Frontal cortex (tissue), 4 donors: ENCODE data around the gene PCNX2. TPM values are rescaled to one million over a fixed set of nuclear protein-coding genes. Genes with fewer than 3 reads are reported as not detected.
A peak's percentile ranks its signal among the peaks of the same experiment; 100 is the strongest.

Source experiments
- DNase-seq, 2 donors: peaks; one replicate each; pipeline ENCODE4 v3.0.0; 2012; ENCODE audit warnings: low spot score in 2 of 2
- FAIRE-seq: peaks from 2 replicates; lab custom pipeline; 2012; peaks lifted over from hg19 to GRCh38; lab: Jason Lieb, UNC
- total RNA-seq: library from RNA; depleted of rRNA; stranded (reverse); fragments of >200 nt; gene quantifications from one replicate; pipeline ENCODE4 v1.2.3, GENCODE V29; 2014
- donor health status: control.
- donor health status: control.
- donor health status: control.

The PCNX2 gene
- total RNA-seq, 1 donor from 2014 or later, result 228 TPM

DNA sequence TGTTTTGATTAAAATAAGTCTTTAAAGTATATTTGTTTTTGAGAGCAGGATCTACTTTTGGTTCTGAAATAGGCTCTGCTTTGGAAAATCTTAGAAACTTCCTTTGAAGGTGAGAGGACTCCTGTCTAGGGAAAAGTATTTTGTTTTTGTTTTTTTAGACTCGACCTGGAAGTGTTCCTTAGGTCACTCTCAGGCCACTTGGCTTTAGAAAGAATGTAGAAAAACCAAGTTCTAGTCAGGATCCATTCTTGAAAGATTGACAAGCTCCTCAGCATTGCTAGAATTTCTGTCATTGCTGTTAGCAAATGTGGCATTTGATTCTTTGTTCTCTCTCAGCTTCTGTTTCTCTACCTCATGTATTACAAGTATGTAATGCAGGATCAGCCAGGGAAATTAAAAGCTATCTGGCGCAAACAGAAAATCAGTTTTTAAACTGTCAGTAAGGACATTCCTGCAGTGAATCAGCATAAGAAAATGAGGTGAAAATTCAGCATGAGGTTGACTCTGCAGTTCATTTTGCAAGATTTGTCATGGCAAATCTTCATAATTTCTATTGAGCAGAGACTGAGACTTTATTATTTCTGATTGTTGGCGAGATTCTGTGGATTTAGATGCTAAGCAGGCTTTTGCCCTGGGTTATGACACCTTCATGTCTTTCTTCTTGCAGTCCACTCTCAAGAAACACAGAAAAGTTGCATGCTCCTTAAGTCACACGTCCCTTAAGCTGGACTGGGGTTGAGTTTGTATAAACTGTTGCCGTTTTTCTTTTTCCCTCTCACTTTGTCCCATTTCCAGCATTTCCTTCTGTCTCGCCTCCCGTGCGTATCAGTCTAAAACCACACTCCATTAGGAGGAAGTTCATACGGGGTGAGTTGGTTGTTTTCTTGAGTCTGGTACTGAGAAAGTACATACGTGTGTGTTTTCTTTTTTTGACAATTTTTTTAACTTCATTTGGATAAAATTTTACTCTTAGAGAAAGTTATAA lies 332.5 kb downstream of the PCNX2 start:
- no peak for FAIRE-seq
- no peak for DNase-seq

DNA sequence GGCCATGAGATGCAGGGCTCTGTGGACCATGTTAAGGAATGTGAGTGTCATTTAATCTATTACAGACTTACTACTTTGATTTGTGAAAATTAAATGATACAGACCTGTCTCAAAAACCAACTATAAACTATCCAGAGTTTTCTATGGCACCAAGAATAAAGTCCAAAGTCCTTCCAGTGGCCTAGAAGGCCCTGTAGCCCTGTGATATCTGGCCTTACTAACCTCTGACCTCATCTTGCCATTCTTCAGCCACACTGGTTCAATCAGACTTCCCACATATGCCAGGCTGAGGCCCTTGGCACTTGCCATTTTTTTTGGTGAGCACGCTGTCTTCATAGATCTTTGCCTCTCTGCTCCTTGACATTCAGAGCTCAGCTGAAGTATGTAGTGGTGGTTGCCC lies 337.5 kb downstream of the PCNX2 start:
- no peak for DNase-seq

DNA sequence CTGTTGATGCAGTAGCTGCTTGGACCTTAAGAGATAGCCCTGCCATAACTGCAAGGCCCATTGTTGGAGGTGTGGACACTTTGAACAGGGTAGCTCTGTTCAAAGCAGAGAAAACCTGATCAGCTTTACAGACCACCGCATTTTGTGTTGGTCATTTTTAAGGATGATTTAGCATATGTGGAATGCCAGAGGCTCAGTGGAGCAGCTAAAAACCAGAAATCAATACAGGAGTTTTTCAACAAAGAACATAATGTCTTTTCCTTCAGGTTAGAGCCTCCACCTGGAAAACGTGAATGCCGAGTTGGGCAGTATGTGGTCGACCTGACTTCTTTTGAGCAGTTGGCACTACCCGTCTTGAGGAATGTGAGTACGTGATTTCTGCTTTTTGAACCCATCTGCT lies 339.4 kb downstream of the PCNX2 start:
- no peak for FAIRE-seq

More for the DNA sequence above, 337.5 kb downstream of the PCNX2 start:
- FAIRE-seq, result no peak

DNA sequence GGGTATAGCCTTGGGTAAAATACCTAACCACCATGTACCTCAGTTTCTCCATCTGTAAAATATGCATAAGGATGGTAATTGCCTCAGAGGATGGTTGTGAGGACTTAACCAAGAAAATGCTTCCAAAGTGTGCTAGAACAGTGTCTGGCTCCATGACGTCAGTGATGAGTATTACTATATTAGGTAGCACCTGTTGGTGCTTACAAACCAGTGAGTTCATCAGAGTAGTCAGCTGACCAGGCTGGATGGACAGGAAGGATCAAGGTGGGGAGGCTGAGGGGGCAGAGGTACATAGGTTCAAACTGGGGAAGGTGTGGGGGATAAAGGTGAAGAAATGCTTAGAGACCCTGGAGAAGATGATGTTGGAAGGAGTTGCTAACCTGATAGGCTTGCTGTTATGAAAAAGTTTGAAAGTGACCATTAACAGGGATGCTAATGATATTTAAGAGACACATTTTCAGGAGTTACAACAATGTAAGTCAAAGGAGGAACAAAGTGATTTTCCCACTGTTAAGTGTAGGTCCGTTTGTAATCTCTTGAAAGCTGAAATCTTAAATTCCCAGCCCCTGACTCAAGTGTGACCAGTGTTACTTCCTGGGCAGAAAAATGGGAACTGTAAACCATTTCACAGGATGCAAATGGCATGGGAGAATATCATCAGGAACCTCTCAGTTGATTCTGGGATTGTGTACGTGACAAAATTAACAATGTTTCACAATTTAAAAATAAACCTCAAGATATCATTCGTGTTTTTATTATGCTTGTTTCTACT lies 340.7 kb downstream of the PCNX2 start:
- FAIRE-seq (no peak), DNase-seq (no peak)

More for the DNA sequence above, 339.4 kb downstream of the PCNX2 start:
- DNase-seq, result no peak

DNA sequence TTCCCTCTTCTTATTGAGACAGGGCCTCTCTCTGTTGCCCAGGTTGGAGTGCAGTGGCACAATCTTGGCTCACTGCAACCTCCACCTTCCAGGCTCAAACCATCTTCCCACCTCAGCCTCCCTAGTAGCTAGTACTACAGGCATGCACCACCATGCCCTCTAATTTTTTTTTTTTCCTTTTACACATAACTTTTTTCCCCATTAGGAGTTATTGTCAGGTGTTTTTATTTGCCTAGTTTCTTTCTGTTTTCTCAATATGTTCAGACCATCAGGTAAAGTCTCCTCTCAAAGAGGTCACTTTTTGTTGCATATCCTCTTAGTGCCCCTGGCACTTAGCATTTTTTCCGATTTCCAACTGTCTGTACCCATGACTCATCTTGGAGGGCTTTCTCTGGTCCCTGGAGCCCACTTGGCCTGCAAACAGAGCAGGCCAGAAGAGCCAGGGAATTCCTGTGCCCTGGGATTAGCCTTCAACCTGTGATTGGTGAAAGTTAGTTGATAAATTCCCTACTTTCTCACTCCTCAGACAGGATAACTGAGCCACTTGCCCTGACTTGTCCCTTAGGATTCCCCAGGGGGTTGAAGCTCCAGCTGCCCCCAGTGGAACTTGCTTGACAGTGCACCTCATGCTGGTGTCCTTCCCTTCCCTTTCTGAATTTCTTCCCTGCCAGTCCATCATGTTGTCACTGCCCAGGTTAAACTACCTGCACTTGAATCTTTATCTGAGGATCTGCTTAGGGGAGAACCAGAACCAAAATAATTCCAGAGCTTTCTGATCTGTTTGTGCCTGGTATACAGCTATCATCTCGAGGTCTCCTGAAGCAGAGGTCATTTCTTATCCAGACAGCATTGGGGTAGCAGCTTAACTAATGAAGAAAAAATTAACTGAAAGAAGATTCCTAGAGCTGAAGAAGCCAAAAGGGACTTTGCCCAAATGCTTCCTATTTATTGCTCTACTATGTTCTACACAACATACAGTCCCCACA lies 342.7 kb downstream of the PCNX2 start:
- DNase-seq (no peak), FAIRE-seq (no peak)

DNA sequence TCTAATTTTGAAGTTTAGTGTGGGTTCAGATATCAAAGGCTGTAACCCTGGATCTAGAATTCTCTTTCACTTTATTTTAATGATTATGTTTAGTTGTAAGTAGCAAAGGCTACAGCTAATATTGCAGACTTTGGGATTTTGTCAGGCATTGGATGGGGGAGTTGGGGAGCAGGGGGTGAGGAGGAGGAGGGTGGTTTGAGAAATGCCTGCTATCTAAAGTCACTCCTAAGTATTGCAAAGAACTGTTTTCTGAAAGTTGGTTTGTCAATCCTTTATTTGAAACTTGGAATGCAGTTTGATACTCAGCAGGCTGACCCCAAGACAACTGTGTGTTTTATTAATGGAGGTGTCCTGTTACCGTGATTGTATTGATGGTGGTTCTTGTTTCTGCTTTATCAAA lies 343.9 kb downstream of the PCNX2 start:
- FAIRE-seq, result no peak
- no peak for DNase-seq

DNA sequence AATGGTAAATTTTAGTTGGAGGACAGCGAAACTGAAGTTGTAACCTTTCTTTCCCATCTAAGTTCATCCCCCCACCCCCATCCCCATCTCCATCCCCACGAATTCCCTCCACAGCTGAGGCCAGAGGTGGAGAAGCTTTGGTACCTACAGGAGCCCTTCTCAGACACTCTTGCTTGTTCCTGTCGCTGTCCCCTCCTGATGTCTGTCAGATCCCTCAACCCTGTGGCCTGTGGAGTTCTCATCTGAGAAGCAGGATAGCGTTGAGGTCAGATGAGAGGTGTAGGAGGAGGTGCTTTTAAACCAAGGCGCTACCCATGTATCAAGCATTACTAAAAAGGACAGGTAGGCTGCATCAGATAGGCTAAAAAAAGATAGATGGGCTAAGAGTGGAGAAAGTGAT lies 344.3 kb downstream of the PCNX2 start:
- FAIRE-seq, result no peak
- DNase-seq, result peak in 1 of 2 donors; percentile 30

DNA sequence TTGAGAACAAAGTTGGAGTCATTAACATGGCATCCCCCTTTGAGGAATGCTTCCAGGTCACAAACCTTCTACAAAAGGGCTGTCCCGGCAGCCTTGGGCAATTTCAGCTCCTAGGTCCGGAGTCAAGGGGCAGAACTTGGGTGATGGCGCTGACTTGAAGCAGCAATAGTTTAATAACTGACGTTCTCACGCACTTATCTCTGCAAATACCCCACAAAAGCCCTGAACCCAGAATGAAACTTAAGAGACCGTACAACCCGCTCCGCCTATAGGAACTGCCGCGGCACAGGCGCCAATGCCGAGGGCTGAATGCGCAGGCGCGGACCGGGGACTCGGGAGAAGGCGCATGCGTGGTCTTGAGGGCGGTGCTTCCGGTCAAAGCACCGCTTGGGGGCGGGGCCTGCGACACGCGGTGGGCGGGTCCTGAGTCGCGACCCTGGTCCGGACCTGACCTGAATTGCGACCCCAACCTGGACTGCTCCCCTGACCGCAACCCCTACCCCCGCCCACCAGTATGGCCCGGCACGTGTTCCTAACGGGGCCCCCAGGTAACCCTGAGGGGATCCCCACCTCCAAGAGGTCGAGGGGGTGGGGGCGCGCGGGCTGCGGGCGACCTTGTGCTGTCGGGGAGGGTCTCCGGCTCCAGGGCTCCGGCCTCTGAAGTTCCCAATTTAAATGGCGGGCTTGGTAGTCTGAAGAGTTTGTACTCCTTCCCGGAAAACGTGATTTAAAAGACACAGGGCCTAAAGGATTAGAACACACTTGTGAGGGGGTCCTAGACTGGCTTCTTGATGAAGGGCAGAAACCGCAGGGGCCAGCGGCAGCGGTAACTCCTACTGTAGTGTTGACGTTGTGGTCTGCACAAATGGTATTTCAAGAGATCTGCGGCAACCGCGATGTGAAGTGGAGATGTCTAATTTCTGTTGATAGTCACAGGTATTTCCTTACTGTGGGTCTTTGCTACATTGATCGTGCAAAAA lies 345.0 kb downstream of the PCNX2 start, which contains the start of gene NTPCR:
Gene NTPCR (plus strand): TSS at position 415 of the 980 bp plus-strand sequence. CDS start 100 bp downstream, at position 515.
- FAIRE-seq (peak; percentile 13), DNase-seq (peak; percentile 86 to 94)

DNA sequence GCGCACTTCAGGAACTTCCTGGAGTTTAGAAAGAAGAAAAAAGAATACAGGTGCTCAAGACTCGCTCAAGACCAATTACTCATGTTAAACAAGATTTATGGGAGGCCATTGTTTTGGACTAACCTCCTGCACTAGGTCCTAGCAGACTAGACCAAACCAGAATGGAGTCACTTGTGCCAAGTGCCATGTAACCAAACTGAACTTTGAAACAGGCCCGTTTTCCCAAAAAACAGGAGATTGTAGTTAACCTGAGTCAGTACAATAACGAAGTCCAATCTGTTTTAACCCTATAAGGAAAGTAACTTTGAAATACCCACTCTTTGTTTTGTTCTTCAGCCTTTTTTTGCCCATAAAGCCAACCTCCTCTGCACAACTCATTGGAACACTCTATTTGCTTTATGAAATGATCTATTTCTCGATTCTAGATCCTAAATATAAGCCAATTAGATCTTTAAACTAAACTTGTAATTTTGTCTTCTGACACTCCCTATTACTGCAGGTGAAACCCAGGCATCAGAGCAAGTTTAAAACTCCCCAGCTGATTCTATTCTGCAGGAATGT lies 345.8 kb downstream of the PCNX2 start:
- FAIRE-seq, result no peak

DNA sequence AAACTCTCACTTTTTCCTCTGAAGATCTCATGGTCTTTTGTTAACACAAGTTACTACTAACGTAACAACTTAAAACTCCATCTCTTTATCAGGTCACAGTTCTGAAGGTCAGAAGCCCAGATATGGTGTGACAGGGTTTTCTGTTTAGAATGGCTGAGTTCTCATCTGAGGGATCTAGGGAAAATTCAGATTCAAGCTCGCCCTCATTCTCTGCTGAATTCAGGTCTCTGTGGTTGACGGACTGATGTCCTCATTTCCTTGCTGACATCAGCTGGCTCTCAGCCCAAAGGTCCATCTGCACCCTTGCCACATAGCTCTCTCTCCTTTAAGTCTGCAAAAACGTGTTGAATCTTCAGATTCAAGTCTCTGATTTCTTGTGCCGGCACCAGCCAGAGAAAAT lies 351.2 kb downstream of the PCNX2 start:
- DNase-seq (no peak), FAIRE-seq (no peak)

More for the DNA sequence above, 345.8 kb downstream of the PCNX2 start:
- DNase-seq, result no peak

DNA sequence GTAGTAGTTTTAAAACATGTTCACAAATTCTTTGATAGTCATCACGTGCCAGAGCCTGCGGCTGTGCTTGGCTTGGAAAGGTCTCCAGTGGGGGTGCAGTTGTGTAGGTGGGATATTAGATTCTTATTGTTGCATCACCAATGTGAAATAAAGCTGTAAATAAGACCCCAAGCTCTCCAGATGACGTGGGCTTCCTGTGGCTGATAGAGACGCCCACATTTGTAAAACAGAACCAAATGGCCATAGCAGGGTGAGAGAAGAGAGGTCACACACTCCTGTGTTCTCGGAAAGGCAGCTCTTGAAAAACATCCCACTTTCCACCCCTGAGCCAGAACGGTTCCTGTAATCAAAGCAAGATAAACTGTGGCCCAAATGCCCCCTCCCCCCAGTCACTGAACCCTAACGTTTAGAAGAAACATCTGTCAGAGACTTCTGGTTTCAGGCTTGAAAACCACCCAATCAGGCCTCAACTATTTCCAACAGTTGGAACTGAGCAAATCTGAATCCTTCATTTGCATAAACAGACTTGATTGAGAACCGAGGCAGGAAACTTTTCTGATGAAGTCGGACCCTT lies 351.8 kb downstream of the PCNX2 start:
- DNase-seq (no peak), FAIRE-seq (no peak)

DNA sequence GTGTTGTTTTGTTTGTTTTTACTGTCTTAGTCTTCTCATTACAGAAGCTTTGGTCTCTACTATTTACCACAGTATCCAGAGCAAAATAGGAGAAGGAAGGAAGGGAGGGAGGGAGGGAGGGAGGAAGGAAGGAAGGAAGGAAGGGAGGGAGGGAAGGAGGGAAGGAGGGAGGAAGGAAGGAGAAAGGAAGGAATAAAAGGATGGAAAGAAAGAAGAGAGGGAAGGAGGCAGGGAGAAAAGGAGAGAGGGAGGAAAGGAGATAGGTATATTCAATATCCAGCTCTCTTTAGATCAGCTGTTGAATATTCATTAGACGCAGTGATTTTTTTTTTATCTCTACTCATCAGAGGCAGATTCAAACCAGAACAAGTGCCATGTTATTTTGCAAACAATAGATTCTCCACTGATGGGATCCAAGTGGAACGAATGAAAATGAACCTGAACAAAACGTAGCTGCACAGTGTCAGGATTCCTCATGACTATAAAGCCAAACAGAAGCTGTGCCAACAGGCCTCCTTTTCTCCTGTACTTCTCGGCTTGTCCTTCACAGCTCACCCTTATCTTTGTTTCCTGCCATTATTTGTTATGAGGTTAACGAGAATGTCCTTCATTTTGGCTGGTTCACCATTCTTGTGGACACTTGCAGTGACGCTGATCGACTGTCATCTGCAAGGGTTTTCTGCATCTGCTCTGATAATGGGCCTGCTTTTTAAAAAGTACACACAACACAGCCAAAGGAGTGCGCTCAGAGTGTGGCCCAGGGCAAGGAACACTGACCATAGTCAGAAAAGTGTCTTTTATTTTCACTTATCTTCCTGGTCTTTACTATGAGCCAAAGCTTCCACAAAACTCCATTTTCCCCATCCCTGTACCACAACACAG lies 352.9 kb downstream of the PCNX2 start:
- no peak for DNase-seq
- FAIRE-seq, result no peak

DNA sequence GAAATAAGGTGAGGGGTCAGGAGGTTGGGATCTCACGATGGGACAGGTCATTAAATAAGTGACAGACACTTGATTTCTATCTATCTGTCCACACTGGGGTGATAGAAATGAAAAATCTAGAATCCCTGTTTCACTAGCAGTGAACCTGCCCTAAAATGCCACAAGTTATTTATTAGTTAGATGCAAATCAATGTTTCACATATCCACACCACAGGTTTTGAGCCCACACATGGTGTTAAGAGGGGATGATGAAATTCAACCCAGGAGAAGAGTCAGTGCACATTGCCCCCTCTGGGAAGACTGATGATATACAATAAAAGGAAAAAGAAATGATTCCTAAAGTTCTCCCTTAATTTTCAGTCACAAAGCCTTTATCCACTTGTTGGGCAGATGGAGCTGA lies 355.3 kb downstream of the PCNX2 start:
- FAIRE-seq, result no peak

DNA sequence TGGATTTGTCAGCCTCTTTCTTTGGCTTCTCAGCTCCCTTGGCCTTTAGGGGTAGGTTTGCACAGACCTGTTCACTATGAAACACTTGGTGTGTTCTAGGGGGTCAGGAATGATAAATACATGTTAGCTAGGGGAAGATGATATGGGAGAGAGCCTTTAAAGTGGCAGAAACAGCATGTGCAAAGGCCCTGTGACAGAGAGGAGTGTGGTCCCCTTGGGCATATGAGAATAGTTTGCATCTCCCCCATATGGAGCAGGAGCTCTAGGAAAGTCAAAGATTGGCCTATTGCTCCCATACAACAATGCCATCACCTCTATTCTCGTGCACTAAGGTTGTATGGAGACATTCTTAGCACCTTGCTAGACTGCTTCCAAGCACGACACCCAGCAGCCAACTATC lies 355.8 kb downstream of the PCNX2 start:
- FAIRE-seq (no peak), DNase-seq (no peak)

More for the DNA sequence above, 355.3 kb downstream of the PCNX2 start:
- DNase-seq, result no peak

DNA sequence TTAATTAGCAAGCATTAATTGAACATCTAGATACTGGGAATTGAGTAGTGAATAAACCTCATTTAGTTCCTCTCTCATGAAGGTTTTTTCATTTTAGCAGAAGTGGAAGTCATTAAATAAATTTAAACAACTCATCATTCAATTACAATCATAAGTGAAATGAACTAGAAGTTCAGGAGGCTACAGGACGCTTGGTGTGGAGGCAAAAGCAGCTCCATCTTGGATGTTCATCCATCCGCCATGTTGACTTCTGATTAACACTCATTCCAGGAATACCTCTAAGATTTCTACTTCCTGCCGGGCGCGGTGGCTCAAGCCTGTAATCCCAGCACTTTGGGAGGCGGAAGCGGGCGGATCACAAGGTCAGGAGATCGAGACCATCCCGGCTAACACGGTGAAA lies 356.6 kb downstream of the PCNX2 start:
- no peak for DNase-seq
- no peak for FAIRE-seq

DNA sequence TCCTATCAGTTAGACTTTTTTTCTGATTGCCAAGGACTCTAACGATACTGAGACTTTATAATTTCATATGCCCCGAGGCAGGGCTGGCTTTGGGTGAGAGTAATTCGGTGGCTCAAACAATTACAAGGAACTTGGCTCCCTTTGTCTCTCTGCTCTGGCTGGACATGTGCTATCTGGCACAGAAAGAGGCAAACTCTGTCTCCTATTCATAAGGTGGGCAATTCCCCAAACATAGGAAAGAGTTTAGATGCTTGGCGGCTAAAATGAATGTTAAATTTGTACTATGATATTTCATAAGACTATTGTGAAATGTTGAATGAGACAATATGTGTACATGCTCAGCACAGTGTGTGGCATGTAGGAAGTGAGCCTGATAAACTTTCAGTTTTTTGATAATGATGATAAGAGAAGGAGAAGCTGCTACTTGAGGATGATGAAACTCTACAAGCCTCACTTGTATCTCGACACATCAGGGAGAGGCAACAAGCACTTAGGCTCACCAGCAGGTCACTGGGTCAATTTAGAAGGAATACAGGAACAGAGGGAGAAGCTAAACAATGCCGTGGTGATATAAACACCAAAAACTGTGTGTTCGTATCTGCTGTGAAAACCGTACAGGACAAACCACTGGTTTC lies 357.7 kb downstream of the PCNX2 start:
- DNase-seq, result no peak
- no peak for FAIRE-seq
